IMR-90 (cell line): Measurements from ENCODE around the gene ST6GALNAC5.

Experiments used
- CEBPB ChIP-seq: IDR thresholded peaks from 2 replicates; pipeline ENCODE4 v1.6.1; 2012; ENCODE audit warnings: low read depth, low read length, improper control_type of control experiment
- MXI1 ChIP-seq: IDR thresholded peaks from 2 replicates; pipeline ENCODE4 v1.6.1; 2012; ENCODE audit warnings: low read depth, mild to moderate bottlenecking, low read length, moderate library complexity, borderline replicate concordance
- RFX5 ChIP-seq: IDR thresholded peaks from 2 replicates; pipeline ENCODE4 v1.8.0; 2012; ENCODE audit warnings: low read depth, mild to moderate bottlenecking, low read length, moderate library complexity
- SMC3 ChIP-seq: fragments of 150-350 bp; IDR thresholded peaks from 2 replicates; pipeline ENCODE4 v1.6.1; 2016; ENCODE audit warnings: low read depth, mild to moderate bottlenecking, antibody characterized with exemption, low read length, moderate library complexity
- TF ChIP-seq, protein P1 (sequence below): conservative IDR thresholded peaks from 2 replicates; pipeline ENCODE4 v1.5.1; 2012; ENCODE audit warnings: mild to moderate bottlenecking, low read depth, low read length, improper control_type of control experiment

DNA sequence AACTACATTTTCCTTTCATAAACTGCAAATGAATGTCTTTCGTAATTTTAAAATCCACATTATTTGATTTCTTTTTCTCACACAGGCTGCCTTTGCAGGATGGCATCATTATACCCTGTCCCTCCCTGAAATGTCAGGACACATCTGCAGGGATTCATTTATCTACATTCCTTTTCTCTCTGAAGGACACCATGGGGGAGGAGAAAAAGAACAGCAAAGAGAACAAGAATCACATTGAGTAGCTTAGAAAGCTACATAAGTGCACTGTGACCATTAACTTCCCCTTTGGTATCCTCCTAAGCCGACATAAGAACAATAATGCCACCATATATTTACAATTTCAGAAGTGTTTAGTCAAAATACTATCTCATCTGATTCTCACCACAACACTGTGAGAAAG lies 222.5 kb downstream of the ST6GALNAC5 start:
- TF ChIP-seq, protein P1, sequence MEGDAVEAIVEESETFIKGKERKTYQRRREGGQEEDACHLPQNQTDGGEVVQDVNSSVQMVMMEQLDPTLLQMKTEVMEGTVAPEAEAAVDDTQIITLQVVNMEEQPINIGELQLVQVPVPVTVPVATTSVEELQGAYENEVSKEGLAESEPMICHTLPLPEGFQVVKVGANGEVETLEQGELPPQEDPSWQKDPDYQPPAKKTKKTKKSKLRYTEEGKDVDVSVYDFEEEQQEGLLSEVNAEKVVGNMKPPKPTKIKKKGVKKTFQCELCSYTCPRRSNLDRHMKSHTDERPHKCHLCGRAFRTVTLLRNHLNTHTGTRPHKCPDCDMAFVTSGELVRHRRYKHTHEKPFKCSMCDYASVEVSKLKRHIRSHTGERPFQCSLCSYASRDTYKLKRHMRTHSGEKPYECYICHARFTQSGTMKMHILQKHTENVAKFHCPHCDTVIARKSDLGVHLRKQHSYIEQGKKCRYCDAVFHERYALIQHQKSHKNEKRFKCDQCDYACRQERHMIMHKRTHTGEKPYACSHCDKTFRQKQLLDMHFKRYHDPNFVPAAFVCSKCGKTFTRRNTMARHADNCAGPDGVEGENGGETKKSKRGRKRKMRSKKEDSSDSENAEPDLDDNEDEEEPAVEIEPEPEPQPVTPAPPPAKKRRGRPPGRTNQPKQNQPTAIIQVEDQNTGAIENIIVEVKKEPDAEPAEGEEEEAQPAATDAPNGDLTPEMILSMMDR, result no peak
- no peak for TF ChIP-seq RFX5
- no peak for TF ChIP-seq CEBPB
- TF ChIP-seq MXI1, result no peak
- TF ChIP-seq SMC3, result no peak
